ENCODE measurements around the gene FBLN5. TPM values are rescaled to one million over a fixed set of nuclear protein-coding genes. Genes with fewer than 3 reads are reported as not detected.

The FBLN5 gene, protein sequence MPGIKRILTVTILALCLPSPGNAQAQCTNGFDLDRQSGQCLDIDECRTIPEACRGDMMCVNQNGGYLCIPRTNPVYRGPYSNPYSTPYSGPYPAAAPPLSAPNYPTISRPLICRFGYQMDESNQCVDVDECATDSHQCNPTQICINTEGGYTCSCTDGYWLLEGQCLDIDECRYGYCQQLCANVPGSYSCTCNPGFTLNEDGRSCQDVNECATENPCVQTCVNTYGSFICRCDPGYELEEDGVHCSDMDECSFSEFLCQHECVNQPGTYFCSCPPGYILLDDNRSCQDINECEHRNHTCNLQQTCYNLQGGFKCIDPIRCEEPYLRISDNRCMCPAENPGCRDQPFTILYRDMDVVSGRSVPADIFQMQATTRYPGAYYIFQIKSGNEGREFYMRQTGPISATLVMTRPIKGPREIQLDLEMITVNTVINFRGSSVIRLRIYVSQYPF
- 6.4 and 6.9 TPM in 2 replicates for total RNA-seq
- long read RNA-seq, transcript FBLN5-202 (11 exons, 2,123 nt) = major isoform, 13 of 15 reads
- long read RNA-seq, partial matches to known transcripts = 1 of 15 reads
- long read RNA-seq, other reads (novel, unspliced or antisense) = 1 of 15 reads

DNA sequence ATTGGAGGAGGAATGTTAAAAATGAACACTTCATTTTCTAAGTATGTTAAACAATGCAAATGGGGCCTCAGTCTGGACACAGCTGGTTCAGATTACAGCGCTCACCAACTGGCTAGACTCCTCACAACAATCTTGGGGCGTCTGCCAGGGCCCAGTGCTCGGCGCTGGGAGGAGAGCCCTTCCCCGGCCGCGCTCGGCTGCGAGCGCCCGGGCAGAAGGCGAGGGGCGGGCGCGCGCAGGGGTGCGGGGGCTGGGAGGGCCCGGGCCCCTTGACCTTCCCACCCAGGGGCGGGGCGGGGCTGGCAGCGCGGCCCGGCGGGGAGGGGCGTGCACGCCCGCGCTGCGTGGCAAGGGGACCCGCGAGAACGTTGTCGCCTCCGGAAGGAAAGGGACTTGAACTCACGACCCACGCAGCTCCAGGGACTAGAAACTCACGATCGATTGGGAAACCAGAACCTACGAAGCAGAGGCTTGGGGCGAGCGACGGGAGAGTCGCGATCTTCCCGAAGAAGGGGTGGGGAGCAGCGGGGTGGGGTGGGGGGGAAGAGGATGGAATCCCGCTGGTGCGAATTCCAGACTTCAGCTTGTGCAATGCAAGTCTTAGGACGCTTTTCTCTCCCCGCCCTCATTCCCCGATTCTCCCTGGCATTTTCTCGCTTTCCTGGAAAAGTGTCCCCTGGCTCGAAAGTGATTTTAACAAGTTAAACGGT lies at the start of gene FBLN5:
Gene FBLN5 (minus strand): TSS at position 220 of the 710 bp plus-strand sequence. CDS start 465 bp downstream, outside the sequence.
- TF ChIP-seq, protein P1, sequence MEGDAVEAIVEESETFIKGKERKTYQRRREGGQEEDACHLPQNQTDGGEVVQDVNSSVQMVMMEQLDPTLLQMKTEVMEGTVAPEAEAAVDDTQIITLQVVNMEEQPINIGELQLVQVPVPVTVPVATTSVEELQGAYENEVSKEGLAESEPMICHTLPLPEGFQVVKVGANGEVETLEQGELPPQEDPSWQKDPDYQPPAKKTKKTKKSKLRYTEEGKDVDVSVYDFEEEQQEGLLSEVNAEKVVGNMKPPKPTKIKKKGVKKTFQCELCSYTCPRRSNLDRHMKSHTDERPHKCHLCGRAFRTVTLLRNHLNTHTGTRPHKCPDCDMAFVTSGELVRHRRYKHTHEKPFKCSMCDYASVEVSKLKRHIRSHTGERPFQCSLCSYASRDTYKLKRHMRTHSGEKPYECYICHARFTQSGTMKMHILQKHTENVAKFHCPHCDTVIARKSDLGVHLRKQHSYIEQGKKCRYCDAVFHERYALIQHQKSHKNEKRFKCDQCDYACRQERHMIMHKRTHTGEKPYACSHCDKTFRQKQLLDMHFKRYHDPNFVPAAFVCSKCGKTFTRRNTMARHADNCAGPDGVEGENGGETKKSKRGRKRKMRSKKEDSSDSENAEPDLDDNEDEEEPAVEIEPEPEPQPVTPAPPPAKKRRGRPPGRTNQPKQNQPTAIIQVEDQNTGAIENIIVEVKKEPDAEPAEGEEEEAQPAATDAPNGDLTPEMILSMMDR (IDR thresholded peaks at IDR 0.05; ENCODE audit: unreplicated experiment) = no peak
- H3K9me3 Mint-ChIP-seq (ENCODE audit: low read depth) = no peaks in the 10 kb centered on the region
- no peaks in the 10 kb centered on the region for H3K36me3 Mint-ChIP-seq (ENCODE audit: insufficient read depth)
- H3K4me1 Mint-ChIP-seq (ENCODE audit: low read depth) = peaks cover 5% of the 10 kb centered on the region
- DNase-seq (ENCODE audit: low spot score, unreplicated experiment) = peak; percentile 24
- H3K27ac Mint-ChIP-seq = no peak within 1 kb of the TSS
- H3K27me3 Mint-ChIP-seq = peaks cover 55% of the 10 kb centered on the region
- peak within 1 kb of the TSS; percentile 75 for H3K4me3 Mint-ChIP-seq (ENCODE audit: low read depth)

DNA sequence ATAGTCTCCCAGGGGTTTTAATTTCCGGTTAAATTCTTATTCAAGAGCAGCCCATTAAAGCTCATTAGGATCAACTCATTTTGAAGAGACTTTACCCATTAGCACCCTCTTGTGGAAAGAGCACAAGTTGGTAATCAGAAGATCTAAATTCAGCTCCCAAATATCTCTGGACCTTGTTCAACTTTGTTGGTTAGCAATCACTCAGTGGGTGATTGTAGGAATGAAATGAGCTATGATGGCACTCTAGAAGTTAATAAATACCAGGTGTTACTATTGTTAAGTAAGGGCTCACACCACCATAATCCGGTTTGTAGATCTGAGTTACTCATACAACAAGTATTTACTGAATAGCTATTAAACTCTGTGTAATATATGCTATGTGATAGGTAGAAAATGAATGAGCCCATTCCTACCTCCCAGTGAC lies 49.5 kb upstream of the FBLN5 start:
- no peaks in the 10 kb centered on the region for H3K27me3 Mint-ChIP-seq
- no peak overlapping the region for H3K4me3 Mint-ChIP-seq (ENCODE audit: low read depth)
- no peaks in the 10 kb centered on the region for H3K9me3 Mint-ChIP-seq (ENCODE audit: low read depth)
- no peak for DNase-seq (ENCODE audit: low spot score, unreplicated experiment)
- no peak overlapping the region for H3K27ac Mint-ChIP-seq
- peaks cover 27% of the 10 kb centered on the region for H3K36me3 Mint-ChIP-seq (ENCODE audit: insufficient read depth)
- no peaks in the 10 kb centered on the region for H3K4me1 Mint-ChIP-seq (ENCODE audit: low read depth)
- TF ChIP-seq, protein P1 (IDR thresholded peaks at IDR 0.05; ENCODE audit: unreplicated experiment) = peak; percentile 62

DNA sequence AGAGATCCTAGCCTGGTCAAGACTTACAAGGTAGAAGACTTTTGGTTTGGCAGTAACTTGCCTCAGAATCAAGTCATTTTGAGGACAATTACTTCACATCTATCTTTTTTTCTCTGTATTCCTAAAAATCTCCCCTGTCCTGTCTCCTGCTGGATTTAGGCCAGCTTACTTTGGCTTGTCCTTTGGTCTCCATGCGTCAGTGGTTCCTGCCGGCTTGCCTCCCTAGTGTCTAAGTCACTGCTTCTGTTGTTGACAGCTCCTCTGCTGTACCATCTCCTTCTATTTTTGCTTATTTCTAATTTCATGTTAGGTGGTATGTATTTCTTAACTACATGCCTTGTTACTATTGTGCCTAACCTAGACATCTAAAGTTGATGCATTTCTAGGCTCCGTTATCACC lies 39.7 kb upstream of the FBLN5 start:
- DNase-seq (ENCODE audit: low spot score, unreplicated experiment) = no peak
- TF ChIP-seq, protein P1 (IDR thresholded peaks at IDR 0.05; ENCODE audit: unreplicated experiment) = no peak
- Mint-ChIP-seq H3K4me1 (ENCODE audit: low read depth) (no peaks in the 10 kb centered on the region), H3K27me3 (no peaks in the 10 kb centered on the region), H3K9me3 (ENCODE audit: low read depth) (no peaks in the 10 kb centered on the region), H3K27ac (no peak overlapping the region), H3K36me3 (ENCODE audit: insufficient read depth) (peaks cover 37% of the 10 kb centered on the region), H3K4me3 (ENCODE audit: low read depth) (no peak overlapping the region)

DNA sequence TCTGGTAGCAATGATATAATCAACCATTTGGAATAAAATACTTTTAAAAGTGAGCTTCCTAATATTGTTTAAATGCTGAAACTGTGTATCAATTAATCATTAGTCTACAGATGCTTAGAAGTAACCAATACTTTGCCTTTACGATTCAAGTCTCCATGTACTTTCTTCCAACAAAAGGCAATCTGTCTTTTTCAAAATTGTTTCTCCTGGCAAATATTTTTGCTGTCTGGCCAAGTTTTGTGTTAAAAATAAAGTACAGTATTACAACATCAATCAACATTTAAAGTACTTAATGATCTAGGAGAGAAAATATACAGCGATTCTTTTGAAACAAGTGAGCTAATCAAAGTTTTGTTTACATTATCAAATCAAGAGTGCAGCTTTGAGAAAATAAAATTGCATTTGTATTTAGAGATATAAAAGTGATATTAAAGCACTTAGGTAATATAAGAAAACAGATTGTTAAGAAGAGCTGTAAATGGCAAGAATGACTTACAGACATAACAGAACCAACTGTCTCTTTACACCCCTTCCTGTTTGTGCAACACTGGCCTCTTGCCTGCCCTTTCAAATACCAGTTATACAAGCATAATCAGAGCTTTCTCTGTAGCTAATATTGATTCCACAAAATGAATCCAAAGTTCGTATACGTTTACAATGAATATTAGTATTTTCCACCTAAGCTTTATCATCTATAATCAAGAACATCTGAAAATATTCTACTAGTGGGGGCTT lies 38.2 kb upstream of the FBLN5 start:
- Mint-ChIP-seq H3K9me3 (ENCODE audit: low read depth) (no peaks in the 10 kb centered on the region), H3K4me1 (ENCODE audit: low read depth) (no peaks in the 10 kb centered on the region), H3K36me3 (ENCODE audit: insufficient read depth) (peaks cover 34% of the 10 kb centered on the region), H3K27ac (no peak overlapping the region), H3K4me3 (ENCODE audit: low read depth) (no peak overlapping the region), H3K27me3 (no peaks in the 10 kb centered on the region)
- no peak for DNase-seq (ENCODE audit: low spot score, unreplicated experiment)
- TF ChIP-seq, protein P1 (IDR thresholded peaks at IDR 0.05; ENCODE audit: unreplicated experiment) = no peak

DNA sequence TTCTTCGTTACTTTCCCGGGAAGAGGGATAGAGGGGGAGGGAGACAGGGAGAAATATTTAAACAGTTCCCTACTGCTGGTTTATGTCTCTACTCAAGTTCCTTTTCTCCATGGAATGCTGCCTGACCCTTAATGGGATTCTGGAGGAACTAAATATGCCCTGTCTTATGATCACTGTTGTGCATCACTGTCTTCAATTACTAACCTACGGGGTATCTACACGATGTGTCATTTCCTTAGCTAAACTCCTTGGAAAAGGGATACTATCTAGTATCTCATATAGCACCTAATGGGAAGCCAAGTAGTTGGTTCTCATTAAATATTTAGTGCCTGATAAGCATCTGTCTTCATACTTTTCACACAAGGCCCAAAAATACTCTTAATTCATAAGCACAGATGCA lies 37.5 kb upstream of the FBLN5 start:
- Mint-ChIP-seq H3K4me1 (ENCODE audit: low read depth) (no peaks in the 10 kb centered on the region), H3K27ac (no peak overlapping the region), H3K36me3 (ENCODE audit: insufficient read depth) (peaks cover 36% of the 10 kb centered on the region), H3K27me3 (no peaks in the 10 kb centered on the region), H3K9me3 (ENCODE audit: low read depth) (no peaks in the 10 kb centered on the region), H3K4me3 (ENCODE audit: low read depth) (no peak overlapping the region)
- TF ChIP-seq, protein P1 (IDR thresholded peaks at IDR 0.05; ENCODE audit: unreplicated experiment) = no peak
- no peak for DNase-seq (ENCODE audit: low spot score, unreplicated experiment)

Measured in progenitor cell of endocrine pancreas (in vitro differentiated cells).